Measurements from ENCODE around the gene MYL6B.

The MYL6B gene

GRCh38 chr12:56159482-56160192 is 7.2 kb downstream of the MYL6B start:
- no peak for DNase-seq (ENCODE audit: low spot score)
- CTCF ChIA-PET, result interaction anchor here (1.2 kb wide), 1 partner anchor 30 kb away, joined by 5 read pairs; the partner anchor contains the start of gene SMARCC2
- peak overlapping the region; percentile 97 for H3K27ac ChIP-seq
- no peak for TF ChIP-seq CTCF (conservative IDR thresholded peaks at IDR 0.05; ENCODE audit: low read depth)
- POLR2A ChIA-PET (ENCODE audit: low non-redundant PET), result interaction anchor here (0.6 to 1.4 kb wide), 2 partner anchors 8 to 31 kb away, joined by 3 to 5 read pairs; partner anchors contain the start of gene ESYT1

- ChIA-PET POLR2A (ENCODE audit: low non-redundant PET) (interaction anchor here (0.5 to 0.6 kb wide), 2 partner anchors 13 to 41 kb away, joined by 3 to 8 read pairs; no protein-coding TSS in a partner anchor), CTCF (interaction anchor here (1.2 kb wide), 1 partner anchor 29 kb away, joined by 5 read pairs; the partner anchor contains the start of gene SMARCC2)
- H3K27ac ChIP-seq, result peak overlapping the region; percentile 97
- DNase-seq (ENCODE audit: low spot score), result peak; percentile 28
- no peak for TF ChIP-seq CTCF (conservative IDR thresholded peaks at IDR 0.05; ENCODE audit: low read depth)
These were observed 7.9 kb downstream of the MYL6B start for GRCh38 chr12:56160193-56160763.

GRCh38 chr12:56160894-56161689 is 8.7 kb downstream of the MYL6B start:
- POLR2A ChIA-PET (ENCODE audit: low non-redundant PET), result interaction anchor here (0.5 to 0.6 kb wide), 3 partner anchors 12 to 42 kb away, joined by 3 to 8 read pairs (median 3); no protein-coding TSS in a partner anchor
- CTCF ChIA-PET, result interaction anchor here (0.7 kb wide), 1 partner anchor 29 kb away, joined by 5 read pairs; no protein-coding TSS in a partner anchor
- no peak for DNase-seq (ENCODE audit: low spot score)
- TF ChIP-seq CTCF (conservative IDR thresholded peaks at IDR 0.05; ENCODE audit: low read depth), result no peak
- peak overlapping the region; percentile 97 for H3K27ac ChIP-seq

- DNase-seq (ENCODE audit: low spot score), result no peak
- no peak for TF ChIP-seq CTCF (conservative IDR thresholded peaks at IDR 0.05; ENCODE audit: low read depth)
- ChIA-PET CTCF (no interaction called here), POLR2A (ENCODE audit: low non-redundant PET) (interaction anchor here (0.6 kb wide), 1 partner anchor 11 kb away, joined by 3 read pairs; no protein-coding TSS in a partner anchor)
- peak overlapping the region; percentile 97 for H3K27ac ChIP-seq
These were observed 9.4 kb downstream of the MYL6B start for GRCh38 chr12:56161690-56162351.

GRCh38 chr12:56162468-56163290 is 10.3 kb downstream of the MYL6B start:
- CTCF ChIA-PET, result interaction anchor here (0.8 kb wide), 1 partner anchor 27 kb away, joined by 4 read pairs; the partner anchor contains the start of gene SMARCC2
- peak overlapping the region; percentile 97 for H3K27ac ChIP-seq
- TF ChIP-seq CTCF (conservative IDR thresholded peaks at IDR 0.05; ENCODE audit: low read depth), result no peak
- POLR2A ChIA-PET (ENCODE audit: low non-redundant PET), result interaction anchor here (0.9 to 1.1 kb wide), 2 partner anchors 10 to 35 kb away, joined by 5 to 8 read pairs; partner anchors contain the start of gene ESYT1
- DNase-seq (ENCODE audit: low spot score), result no peak
